Fibroblast of lung (primary cell): ENCODE data around the gene NAB1. TPM values are rescaled to one million over a fixed set of nuclear protein-coding genes. Genes with fewer than 3 reads are reported as not detected.

Experiments
- DNase-seq, 2 donors: peaks; one replicate each; pipeline versions ENCODE4 v3.0.0 to v3.0.0-alpha.2; 2010; ENCODE audit warnings: low read depth in 2 of 2
- H2AFZ ChIP-seq: 2 replicates; pipeline ENCODE4 v1.5.1; 2012; ENCODE audit warnings: low read length, control low read depth, inconsistent platforms
- H3K27ac ChIP-seq: 2 replicates; pipeline ENCODE4 v1.5.1; 2011; ENCODE audit warnings: low read length, control low read depth; ENCODE audit not compliant: insufficient read depth
- H3K27me3 ChIP-seq: 2 replicates; pipeline ENCODE4 v1.5.1; 2011; ENCODE audit warnings: mild to moderate bottlenecking, low read length; ENCODE audit not compliant: control insufficient read depth, insufficient read depth
- H3K36me3 ChIP-seq: 2 replicates; pipeline ENCODE4 v1.5.1; 2011; ENCODE audit warnings: low read length; ENCODE audit not compliant: control insufficient read depth, insufficient read depth
- H3K4me1 ChIP-seq: 2 replicates; pipeline ENCODE4 v1.5.1; 2011; ENCODE audit warnings: low read length; ENCODE audit not compliant: control insufficient read depth, insufficient read depth; ENCODE audit errors: extremely low read depth
- H3K4me2 ChIP-seq: 2 replicates; pipeline ENCODE4 v1.5.1; 2011; ENCODE audit warnings: low read length, control low read depth; ENCODE audit not compliant: insufficient read depth; ENCODE audit errors: extremely low read depth
- H3K4me3 ChIP-seq, 4 experiments: fragments of 200-600 bp in 1 of 4; sonication (generic) in 1 of 4; replicated peaks in 1 of 4; 2 replicates each; pipeline ENCODE4 v1.5.1; 2011 to 2016; ENCODE audit warnings: low read length in 4 of 4, low read depth in 3 of 4, mild to moderate bottlenecking in 3 of 4, control low read depth in 2 of 4, inconsistent platforms in 1 of 4, mixed read lengths in 1 of 4; ENCODE audit not compliant: insufficient read depth in 1 of 4; ENCODE audit errors: control extremely low read depth in 1 of 4
- H3K79me2 ChIP-seq: 2 replicates; pipeline ENCODE4 v1.5.1; 2012; ENCODE audit warnings: mild to moderate bottlenecking, low read length, inconsistent platforms; ENCODE audit not compliant: control insufficient read depth, insufficient read depth
- H3K9ac ChIP-seq: 2 replicates; pipeline ENCODE4 v1.5.1; 2011; ENCODE audit warnings: mild to moderate bottlenecking, low read length, control low read depth; ENCODE audit not compliant: insufficient read depth
- H3K9me3 ChIP-seq: 2 replicates; pipeline ENCODE4 v1.5.1; 2012; ENCODE audit warnings: low read depth, low read length; ENCODE audit not compliant: control insufficient read depth, insufficient read depth
- H4K20me1 ChIP-seq: 2 replicates; pipeline ENCODE4 v1.5.1; 2011; ENCODE audit warnings: low read length; ENCODE audit not compliant: control insufficient read depth, insufficient read depth; ENCODE audit errors: extremely low read depth
- EZH2 ChIP-seq: IDR thresholded peaks from 2 replicates; pipeline ENCODE4 v1.5.1; 2012; ENCODE audit warnings: low read length, control low read depth, mild to moderate bottlenecking; ENCODE audit errors: missing control alignments
- polyA plus RNA-seq, 2 donors: library from polyadenylated mRNA; depleted of rRNA in 1 of 2; stranded (reverse) in 1 of 2; unstranded in 1 of 2; fragments of >200 nt; gene quantifications; 2 replicates each; pipeline ENCODE4 v1.2.1, GENCODE V29; 2011 to 2012; ENCODE audit warnings: missing spikeins in 1 of 2
- total RNA-seq: library from RNA; depleted of rRNA; stranded (reverse); fragments of >200 nt; gene quantifications from 2 replicates; pipeline ENCODE4 v1.2.1, GENCODE V29; 2014
- TF ChIP-seq, protein P1 (sequence below), 2 donors: IDR thresholded peaks in 1 of 2; conservative IDR thresholded peaks in 1 of 2; 1 replicate in 1 of 2; 2 replicates in 1 of 2; pipeline ENCODE4 v1.5.1; 2011 to 2012; ENCODE audit warnings: low read length in 2 of 2, control low read depth in 1 of 2, inconsistent platforms in 1 of 2, low read depth in 1 of 2, mild to moderate bottlenecking in 1 of 2

Gene NAB1
- total and polyA plus RNA-seq, 2 donors (not counting 1 experiment from before 2014, with no cell fraction given), result 18.3 to 46.6 TPM

DNA sequence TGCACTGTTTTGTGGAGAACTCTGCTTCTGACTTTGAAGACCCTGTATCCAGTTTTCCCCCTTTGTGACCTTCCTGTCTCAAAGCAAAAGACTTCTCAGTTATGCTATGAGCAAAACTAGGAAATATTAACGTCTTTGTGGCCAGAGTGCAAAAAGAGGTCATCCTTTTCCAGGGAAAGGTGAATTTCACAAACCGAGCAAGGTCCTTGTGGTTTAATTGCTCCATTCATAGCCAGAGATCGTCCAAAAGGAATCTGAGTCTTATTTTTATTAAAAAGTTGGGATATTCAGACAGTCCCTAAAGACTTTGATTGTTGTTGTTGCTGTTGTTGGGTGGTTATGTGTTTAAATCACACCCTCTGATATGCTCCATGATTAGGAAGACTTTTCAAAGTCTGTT, 77.4 kb downstream of the NAB1 start:
- DNase-seq, result peak; percentile 21 to 34
- TF ChIP-seq EZH2, result no peak
- TF ChIP-seq, protein P1, sequence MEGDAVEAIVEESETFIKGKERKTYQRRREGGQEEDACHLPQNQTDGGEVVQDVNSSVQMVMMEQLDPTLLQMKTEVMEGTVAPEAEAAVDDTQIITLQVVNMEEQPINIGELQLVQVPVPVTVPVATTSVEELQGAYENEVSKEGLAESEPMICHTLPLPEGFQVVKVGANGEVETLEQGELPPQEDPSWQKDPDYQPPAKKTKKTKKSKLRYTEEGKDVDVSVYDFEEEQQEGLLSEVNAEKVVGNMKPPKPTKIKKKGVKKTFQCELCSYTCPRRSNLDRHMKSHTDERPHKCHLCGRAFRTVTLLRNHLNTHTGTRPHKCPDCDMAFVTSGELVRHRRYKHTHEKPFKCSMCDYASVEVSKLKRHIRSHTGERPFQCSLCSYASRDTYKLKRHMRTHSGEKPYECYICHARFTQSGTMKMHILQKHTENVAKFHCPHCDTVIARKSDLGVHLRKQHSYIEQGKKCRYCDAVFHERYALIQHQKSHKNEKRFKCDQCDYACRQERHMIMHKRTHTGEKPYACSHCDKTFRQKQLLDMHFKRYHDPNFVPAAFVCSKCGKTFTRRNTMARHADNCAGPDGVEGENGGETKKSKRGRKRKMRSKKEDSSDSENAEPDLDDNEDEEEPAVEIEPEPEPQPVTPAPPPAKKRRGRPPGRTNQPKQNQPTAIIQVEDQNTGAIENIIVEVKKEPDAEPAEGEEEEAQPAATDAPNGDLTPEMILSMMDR (conservative IDR thresholded peaks at IDR 0.05 in 1 of 2, IDR thresholded peaks at IDR 0.05 in 1 of 2; ENCODE audit: low read depth in 1 of 2, low read length in 2 of 2), result no peak
- no peak overlapping the region for H2AFZ ChIP-seq
- no peak overlapping the region for H3K4me2 ChIP-seq
- H3K4me3 ChIP-seq, result no peak overlapping the region
- no peak overlapping the region for H3K9ac ChIP-seq
- H3K9me3 ChIP-seq, result no peaks in the 10 kb centered on the region
- no peak overlapping the region for H3K27ac ChIP-seq
- H3K27me3 ChIP-seq, result no peaks in the 10 kb centered on the region
- no peaks in the 10 kb centered on the region for H3K4me1 ChIP-seq
- no peaks in the 10 kb centered on the region for H3K36me3 ChIP-seq
- no peaks in the 10 kb centered on the region for H4K20me1 ChIP-seq
- H3K79me2 ChIP-seq, result no peaks in the 10 kb centered on the region

DNA sequence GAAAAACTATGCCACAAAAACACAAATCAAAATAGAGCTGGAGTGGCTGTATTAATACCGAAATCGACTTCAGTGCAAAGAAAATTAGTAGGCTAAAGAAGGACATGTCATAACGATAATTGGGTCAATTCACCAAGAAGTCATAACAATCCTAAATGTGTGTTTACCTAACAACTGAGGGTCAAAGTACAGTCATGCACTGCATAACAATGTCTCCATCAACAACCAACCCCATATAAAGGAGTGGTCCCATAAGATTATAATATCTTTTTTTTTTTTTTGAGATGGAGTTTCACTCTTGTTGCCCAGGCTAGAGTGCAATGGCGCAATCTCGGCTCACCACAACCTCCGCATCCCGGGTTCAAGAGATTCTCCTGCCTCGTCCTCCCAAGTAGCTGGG, 87.5 kb downstream of the NAB1 start:
- Histone ChIP-seq H4K20me1 (no peaks in the 10 kb centered on the region), H3K4me1 (no peaks in the 10 kb centered on the region), H3K4me2 (no peak overlapping the region), H3K36me3 (no peaks in the 10 kb centered on the region), H3K27ac (no peak overlapping the region), H3K9me3 (no peaks in the 10 kb centered on the region), H3K79me2 (no peaks in the 10 kb centered on the region), H2AFZ (no peak overlapping the region), H3K27me3 (peaks cover 3% of the 10 kb centered on the region), H3K4me3 (no peak overlapping the region), H3K9ac (no peak overlapping the region)
- TF ChIP-seq, protein P1 (conservative IDR thresholded peaks at IDR 0.05 in 1 of 2, IDR thresholded peaks at IDR 0.05 in 1 of 2; ENCODE audit: low read depth in 1 of 2, low read length in 2 of 2), result no peak
- TF ChIP-seq EZH2, result no peak
- no peak for DNase-seq

DNA sequence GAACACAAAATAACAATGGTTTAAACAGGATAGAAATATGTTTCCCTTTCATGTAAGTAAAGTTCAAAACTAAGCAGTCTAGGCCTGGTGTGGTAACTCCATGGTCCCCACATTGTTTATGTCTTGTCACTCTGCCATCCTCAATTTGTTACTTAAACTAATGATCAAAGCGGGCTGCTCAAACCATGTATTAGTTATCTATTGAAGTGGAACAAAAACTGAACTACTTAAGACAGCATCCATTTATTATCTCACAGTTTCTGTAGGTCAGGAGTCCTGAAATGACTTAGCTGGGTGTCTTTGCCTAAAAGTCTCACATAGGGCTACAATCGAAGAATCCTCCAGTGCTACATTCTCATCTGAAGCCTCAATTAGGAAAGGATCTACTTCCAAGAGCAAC, 91.6 kb downstream of the NAB1 start:
- Histone ChIP-seq H3K9me3 (no peaks in the 10 kb centered on the region), H2AFZ (no peak overlapping the region), H3K4me1 (no peaks in the 10 kb centered on the region), H3K27ac (no peak overlapping the region), H4K20me1 (no peaks in the 10 kb centered on the region), H3K4me3 (no peak overlapping the region), H3K36me3 (no peaks in the 10 kb centered on the region), H3K79me2 (no peaks in the 10 kb centered on the region), H3K9ac (no peak overlapping the region), H3K27me3 (peaks cover 3% of the 10 kb centered on the region), H3K4me2 (no peak overlapping the region)
- TF ChIP-seq, protein P1 (conservative IDR thresholded peaks at IDR 0.05 in 1 of 2, IDR thresholded peaks at IDR 0.05 in 1 of 2; ENCODE audit: low read depth in 1 of 2, low read length in 2 of 2), result no peak
- TF ChIP-seq EZH2, result no peak
- no peak for DNase-seq

Other genes with a start within 250 kb of the NAB1 start
- gene MFSD6, start 240.7 kb upstream of the NAB1 start, total RNA-seq, result 15.2 and 31.4 TPM in 2 replicates
- 21.5 and 50.8 TPM in 2 replicates for gene MFSD6, start 240.7 kb upstream of the NAB1 start, polyA plus RNA-seq
- gene NEMP2, start 114.4 kb upstream of the NAB1 start, total RNA-seq, result 6.3 and 6.4 TPM in 2 replicates
- gene NEMP2, start 114.4 kb upstream of the NAB1 start, polyA plus RNA-seq, result 5.5 and 6.0 TPM in 2 replicates
- 157 and 192 TPM in 2 replicates for gene GLS, start 231.7 kb downstream of the NAB1 start, total RNA-seq
- gene GLS, start 231.7 kb downstream of the NAB1 start, polyA plus RNA-seq, result 69.4 and 123 TPM in 2 replicates